Aorta (tissue), 5 donors: ENCODE results near the gene GRIFIN. TPM values are rescaled to one million over a fixed set of nuclear protein-coding genes. Genes with fewer than 3 reads are reported as not detected.

Experiments
- ATAC-seq: fragments of 200-7000 bp; cut with Tn5 transposase; one replicate; pipeline ENCODE4 v1.9.1; 2022; ENCODE audit warnings: moderate library complexity; ENCODE audit not compliant: low FRiP score
- DNase-seq, 2 donors: peaks; one replicate each; pipeline ENCODE4 v3.0.0-alpha.2; 2020
- H3K27ac ChIP-seq, 2 donors: one replicate each; pipeline ENCODE4 v1.5.1; 2013; ENCODE audit warnings: low read length in 2 of 2, mild to moderate bottlenecking in 2 of 2, moderate library complexity in 2 of 2, control low read depth in 1 of 2, inconsistent platforms in 1 of 2, low read depth in 1 of 2
- H3K27me3 ChIP-seq, 2 donors: one replicate each; pipeline ENCODE4 v1.6.1; 2013; ENCODE audit warnings: control low read depth in 1 of 2, low read length in 1 of 2, mild to moderate bottlenecking in 1 of 2, moderate library complexity in 1 of 2; ENCODE audit not compliant: insufficient read depth in 2 of 2, control insufficient read depth in 1 of 2
- H3K36me3 ChIP-seq, 2 donors: one replicate each; pipeline ENCODE4 v1.6.1; 2013; ENCODE audit warnings: control low read depth in 1 of 2, low read length in 1 of 2, mild to moderate bottlenecking in 1 of 2; ENCODE audit not compliant: insufficient read depth in 2 of 2, control insufficient read depth in 1 of 2
- H3K4me1 ChIP-seq, 2 donors: one replicate each; pipeline ENCODE4 v1.6.1; 2013; ENCODE audit warnings: low read length in 2 of 2, control low read depth in 1 of 2, mild to moderate bottlenecking in 1 of 2, moderate library complexity in 1 of 2; ENCODE audit not compliant: insufficient read depth in 2 of 2, control insufficient read depth in 1 of 2
- H3K4me3 ChIP-seq, 2 donors: one replicate each; pipeline ENCODE4 v1.5.1; 2013; ENCODE audit warnings: low read length in 2 of 2, control low read depth in 1 of 2, mild to moderate bottlenecking in 1 of 2
- H3K9me3 ChIP-seq: one replicate; pipeline ENCODE4 v1.6.1; 2013; ENCODE audit warnings: mild to moderate bottlenecking, low read length; ENCODE audit not compliant: control insufficient read depth
- WGBS, 2 donors: extraction: QIAGEN DNeasy Blood & Tissue Kit; methylation state at CpG; one replicate each; pipeline ENCODE4 v1.1.7; 2013; 5-methylcytosine and 5-hydroxymethylcytosine counted together
- intact Hi-C, 2 donors: fragments of 100-400 bp; cut with DNase I; formaldehyde crosslinking; loops; one replicate each; pipeline versions ENCODE4 v1.14.2 to v1.15.0; 2022
- polyA plus RNA-seq, 2 donors: library from polyadenylated mRNA; stranded (reverse); fragments of 200-250 nt; gene quantifications; one replicate each; pipeline ENCODE4 v1.2.3, GENCODE V29; 2013
- total RNA-seq, 2 donors: library from RNA; stranded (reverse); fragmentation: NEBNext Ultra II Directional; extraction: Animal tissue kit (Norgen Biotek cat#: 25700); gene quantifications; one replicate each; pipeline ENCODE4 v1.2.1, GENCODE V29; 2021
- donor health status: healthy with polysubstance abuse.
- donor health status: Bipolar disorder and iron deficiency.
- donor health status: DM: no; HTN: no; CAD: no.
- donor health status: DM: no; HTN: no; CAD: no.
- donor health status: DM: yes; HTN: yes; CAD: no.

GRIFIN gene
- total and polyA plus RNA-seq, 4 donors: not detected

DNA sequence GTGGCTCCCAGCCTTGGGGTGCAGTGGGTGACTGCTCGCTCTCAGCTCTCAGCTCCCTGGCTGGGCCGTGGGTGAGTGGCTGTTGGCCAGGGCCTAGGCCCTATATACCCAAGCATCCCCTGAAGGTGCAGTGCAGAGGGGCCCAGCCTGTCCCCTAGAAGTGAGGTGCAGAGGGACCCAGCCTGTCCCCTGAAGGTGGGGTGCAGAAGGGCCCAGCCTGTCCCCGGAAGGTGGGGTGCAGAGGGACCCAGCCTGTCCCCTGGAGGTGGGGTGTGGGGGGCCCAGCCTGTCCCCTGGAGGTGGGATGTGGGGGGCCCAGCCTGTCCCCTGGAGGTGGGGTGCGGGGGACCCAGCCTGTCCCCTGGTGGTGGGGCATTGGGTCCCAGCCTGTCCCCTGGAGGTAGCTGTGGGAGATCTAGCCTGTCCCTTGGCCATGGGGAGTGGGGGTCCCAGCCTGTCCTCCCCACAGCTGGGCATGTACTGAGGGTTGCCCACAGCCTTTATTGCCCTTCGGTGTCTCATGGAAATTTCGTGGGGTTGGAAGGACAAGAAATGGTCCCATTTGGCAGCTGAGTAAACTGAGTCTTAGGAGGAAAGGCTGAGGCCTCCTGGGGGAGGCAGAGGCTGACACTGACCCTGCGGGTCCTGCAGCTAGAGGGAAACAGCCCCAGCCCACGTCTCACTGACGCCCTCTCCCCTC, 25.9 kb upstream of the GRIFIN start:
- intact Hi-C loops: no loop called here

DNA sequence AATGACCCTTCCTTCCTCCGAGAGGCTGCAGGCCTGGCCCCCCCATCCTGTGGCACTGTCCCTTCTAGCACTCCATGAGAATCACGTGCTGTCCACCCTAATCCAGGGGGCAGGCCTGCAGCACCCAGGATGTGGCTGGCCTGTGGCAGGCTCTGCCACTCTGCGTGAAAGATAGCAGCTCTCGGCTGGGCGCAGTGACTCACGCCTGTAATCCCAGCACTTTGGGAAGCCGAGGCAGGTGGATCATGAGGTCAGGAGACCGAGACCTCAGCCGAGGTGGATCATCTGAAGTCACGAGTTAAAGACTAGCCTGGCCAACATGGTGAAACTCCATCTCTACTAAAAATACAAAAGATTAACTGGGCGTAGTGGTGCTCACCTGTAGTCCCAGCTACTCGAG, 24.5 kb upstream of the GRIFIN start:
- no peaks in the 10 kb centered on the region for H3K27me3 ChIP-seq
- H3K4me3 ChIP-seq: no peak overlapping the region
- H3K27ac ChIP-seq: no peak overlapping the region
- DNase-seq: no peak
- H3K36me3 ChIP-seq: no peaks in the 10 kb centered on the region
- no peaks in the 10 kb centered on the region for H3K9me3 ChIP-seq
- H3K4me1 ChIP-seq: no peaks in the 10 kb centered on the region
- intact Hi-C loops: no loop called here
- ATAC-seq: no peak
- 90 to 94% methylated on average over 12 of the region's 12 CpGs for WGBS, 2 donors

More for the DNA sequence above, 25.9 kb upstream of the GRIFIN start:
- ATAC-seq: no peak
- Histone ChIP-seq H3K9me3 (no peaks in the 10 kb centered on the region), H3K36me3 (no peaks in the 10 kb centered on the region), H3K4me1 (no peaks in the 10 kb centered on the region), H3K27ac (no peak overlapping the region), H3K27me3 (no peaks in the 10 kb centered on the region), H3K4me3 (no peak overlapping the region)
- DNase-seq: no peak
- WGBS, 2 donors: 85 to 86% methylated on average over 9 of the region's 9 CpGs

DNA sequence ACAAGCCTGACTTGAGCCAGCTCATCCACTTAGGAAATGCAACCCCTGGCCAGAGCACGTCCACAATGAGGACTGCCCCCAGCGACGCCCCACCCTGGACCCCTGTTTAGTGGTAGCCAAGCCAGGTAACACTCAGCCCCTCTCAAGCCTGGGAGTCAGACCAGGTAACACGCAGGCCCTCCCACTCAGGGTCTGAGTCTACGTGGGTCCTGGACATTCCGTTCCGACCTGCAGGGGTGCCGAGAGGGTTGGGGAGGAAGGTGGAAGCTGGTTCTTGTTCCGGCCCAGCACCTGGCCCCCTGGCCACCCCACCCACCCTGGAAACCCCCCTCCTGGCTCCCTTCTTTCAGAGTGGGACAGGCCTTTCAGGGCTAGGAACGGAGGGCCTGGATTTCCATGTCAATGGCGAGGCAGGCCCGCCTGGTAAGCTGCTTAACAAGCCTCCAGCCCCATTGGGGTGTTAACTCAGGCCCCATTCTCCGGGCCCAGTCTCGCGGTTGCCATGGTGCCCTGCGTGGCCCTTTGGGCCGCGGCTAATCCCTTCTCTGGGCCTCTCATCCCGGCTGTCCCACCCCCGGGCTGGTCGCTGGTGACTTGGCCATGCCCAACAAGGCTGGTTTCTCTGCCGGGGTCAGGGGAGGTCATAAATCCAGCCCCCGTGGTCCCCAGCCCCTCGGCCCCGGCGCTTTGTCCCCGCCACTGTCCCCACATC, 23.7 kb upstream of the GRIFIN start:
- no peak for ATAC-seq
- DNase-seq: no peak
- Histone ChIP-seq H3K4me3 (no peak overlapping the region), H3K36me3 (no peaks in the 10 kb centered on the region), H3K4me1 (no peaks in the 10 kb centered on the region), H3K9me3 (no peaks in the 10 kb centered on the region), H3K27me3 (no peaks in the 10 kb centered on the region), H3K27ac (no peak overlapping the region)
- intact Hi-C loops: no loop called here
- 90 to 92% methylated on average over 24 to 27 of the region's 27 CpGs for WGBS, 2 donors

DNA sequence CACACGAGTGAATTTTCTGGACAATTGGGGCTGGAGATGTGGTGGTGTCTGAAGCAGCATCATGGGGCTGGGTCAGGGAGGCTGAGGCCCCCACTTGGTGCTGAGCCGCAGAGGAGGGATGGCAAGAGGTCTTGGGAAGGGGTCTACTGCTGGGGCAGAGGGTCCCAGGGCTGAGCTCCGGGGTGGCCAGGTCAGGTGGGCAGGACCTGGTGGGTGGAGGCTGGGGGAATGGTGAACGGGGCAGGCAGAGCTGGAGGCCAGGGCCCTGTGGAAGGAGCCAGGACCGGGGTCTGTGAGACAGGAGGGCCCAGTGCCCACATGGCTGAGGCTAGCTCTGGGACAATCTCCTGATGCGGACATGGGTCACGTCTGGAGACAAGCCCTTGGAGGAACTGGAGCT, 23.0 kb upstream of the GRIFIN start:
- DNase-seq: no peak
- no peak for ATAC-seq
- Histone ChIP-seq H3K36me3 (no peaks in the 10 kb centered on the region), H3K27me3 (no peaks in the 10 kb centered on the region), H3K27ac (no peak overlapping the region), H3K9me3 (no peaks in the 10 kb centered on the region), H3K4me1 (no peaks in the 10 kb centered on the region), H3K4me3 (no peak overlapping the region)
- 84 to 89% methylated on average over 7 of the region's 7 CpGs for WGBS, 2 donors
- intact Hi-C loops: no loop called here

DNA sequence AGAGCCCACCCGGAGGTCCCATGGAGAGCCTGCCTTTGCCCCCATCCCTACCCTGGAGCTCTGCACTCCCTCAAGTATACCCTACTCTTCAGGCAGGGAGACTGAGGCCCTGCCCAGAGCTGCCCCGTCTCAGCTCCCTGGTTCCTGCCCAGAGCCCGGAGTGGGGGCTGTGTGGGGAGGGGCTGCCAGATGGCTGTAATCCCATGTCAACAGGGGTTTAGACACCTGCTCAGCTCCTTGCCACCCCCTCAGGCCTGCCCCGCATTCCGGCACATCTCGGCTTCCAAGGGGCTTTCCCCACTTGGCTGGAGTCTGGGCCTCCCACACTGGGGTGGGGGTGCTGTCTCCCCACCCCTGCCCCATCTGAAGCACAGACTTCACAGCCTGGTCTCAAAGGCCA, 22.5 kb upstream of the GRIFIN start:
- H3K27me3 ChIP-seq: no peaks in the 10 kb centered on the region
- DNase-seq (no peak), ATAC-seq (no peak)
- no peak overlapping the region for H3K4me3 ChIP-seq
- WGBS, 2 donors: 69 to 73% methylated on average over 6 of the region's 6 CpGs
- H3K9me3 ChIP-seq: no peaks in the 10 kb centered on the region
- no peaks in the 10 kb centered on the region for H3K4me1 ChIP-seq
- no peak overlapping the region for H3K27ac ChIP-seq
- intact Hi-C loops: no loop called here
- H3K36me3 ChIP-seq: no peaks in the 10 kb centered on the region

DNA sequence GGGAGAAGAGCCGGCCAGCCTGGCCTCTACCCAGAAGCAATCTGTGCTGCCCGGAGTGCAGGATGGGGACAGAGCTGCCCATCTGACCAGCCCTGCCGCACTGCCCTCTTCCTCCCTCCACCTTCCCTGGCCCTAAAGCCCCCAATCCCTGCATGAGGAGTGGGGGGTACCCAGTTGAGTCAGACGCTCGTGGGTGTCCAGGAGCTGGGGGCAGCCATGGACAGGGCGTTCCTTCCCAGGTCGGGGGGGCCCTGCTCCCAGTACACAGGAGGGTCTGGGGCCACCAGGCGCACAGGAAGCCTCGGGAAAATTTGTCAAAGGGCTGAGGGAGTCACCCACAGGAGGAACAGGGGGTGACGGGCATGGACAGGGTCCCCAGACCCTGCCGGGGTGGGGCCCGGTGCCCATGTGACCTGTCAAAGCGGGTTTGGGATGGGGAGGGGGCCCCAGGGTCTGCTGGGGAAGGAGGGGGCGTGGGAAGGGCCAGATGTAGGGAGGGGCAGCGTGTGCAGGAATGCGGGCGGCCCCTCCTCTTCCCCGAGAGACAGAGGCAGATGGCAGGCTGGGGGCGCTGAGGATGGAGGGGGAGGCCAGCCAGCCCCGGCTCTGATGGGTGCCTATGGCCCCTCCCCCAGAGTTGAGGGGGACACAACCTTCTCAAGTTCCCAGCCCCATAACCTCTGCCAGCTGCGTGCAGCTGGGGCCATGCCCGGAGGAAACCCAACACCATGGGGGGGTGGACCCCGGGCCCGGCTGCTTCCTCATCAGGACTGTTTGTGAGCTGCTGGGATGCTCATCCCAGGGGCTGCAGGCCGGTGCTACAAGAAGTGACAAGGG, 21.5 kb upstream of the GRIFIN start:
- no peaks in the 10 kb centered on the region for H3K36me3 ChIP-seq
- ATAC-seq (no peak), DNase-seq (no peak)
- no peaks in the 10 kb centered on the region for H3K4me1 ChIP-seq
- no peak overlapping the region for H3K4me3 ChIP-seq
- 47 to 51% methylated on average over 19 to 25 of the region's 25 CpGs for WGBS, 2 donors
- H3K27ac ChIP-seq: no peak overlapping the region
- H3K27me3 ChIP-seq: no peaks in the 10 kb centered on the region
- intact Hi-C loops: no loop called here
- H3K9me3 ChIP-seq: no peaks in the 10 kb centered on the region

DNA sequence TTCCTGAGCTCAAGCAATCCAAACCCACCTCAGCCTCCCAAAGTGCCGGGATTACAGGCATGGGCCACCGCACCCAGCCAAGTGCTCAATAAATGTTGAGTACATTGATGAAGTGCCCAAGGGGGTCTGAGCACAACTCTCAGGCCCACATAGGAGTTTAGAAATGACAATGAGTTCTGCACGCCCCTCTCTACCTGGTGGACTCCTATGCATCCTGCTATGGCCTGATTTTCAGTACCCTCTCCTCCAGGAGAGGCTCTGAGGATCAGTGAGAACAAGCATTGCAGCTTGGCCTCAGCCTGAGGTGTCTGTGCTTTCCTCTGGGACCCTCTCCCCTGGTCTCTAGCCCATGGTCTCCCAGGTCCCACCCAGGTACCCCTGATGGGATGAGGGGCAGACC, 20.9 kb upstream of the GRIFIN start:
- no peaks in the 10 kb centered on the region for H3K4me1 ChIP-seq
- 96 to 98% methylated on average over 3 of the region's 3 CpGs for WGBS, 2 donors
- H3K36me3 ChIP-seq: no peaks in the 10 kb centered on the region
- DNase-seq: no peak
- intact Hi-C loops: no loop called here
- no peaks in the 10 kb centered on the region for H3K9me3 ChIP-seq
- ATAC-seq: no peak
- no peak overlapping the region for H3K4me3 ChIP-seq
- H3K27me3 ChIP-seq: no peaks in the 10 kb centered on the region
- no peak overlapping the region for H3K27ac ChIP-seq

DNA sequence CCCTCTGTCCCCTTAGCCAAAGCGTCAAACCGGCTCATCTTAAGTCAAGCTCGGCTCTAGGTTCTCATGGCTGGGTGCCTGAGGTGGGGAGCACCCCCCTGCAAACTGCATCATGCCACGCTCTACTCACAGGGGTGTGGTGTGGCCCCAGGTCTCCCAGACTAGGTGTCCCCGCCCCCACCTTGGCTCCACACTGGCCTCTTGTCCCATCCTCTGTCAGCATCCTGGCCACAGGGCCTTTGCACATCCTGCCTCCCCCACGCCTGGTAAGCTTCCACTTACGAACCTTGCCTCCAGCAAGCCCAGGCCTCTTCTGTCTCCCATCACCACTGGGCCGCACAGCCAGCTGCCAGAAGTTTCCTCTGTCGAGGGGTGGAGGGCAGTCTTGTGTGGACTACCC, 20.2 kb upstream of the GRIFIN start:
- Histone ChIP-seq H3K27me3 (no peaks in the 10 kb centered on the region), H3K4me3 (no peak overlapping the region), H3K4me1 (no peaks in the 10 kb centered on the region), H3K36me3 (no peaks in the 10 kb centered on the region), H3K27ac (no peak overlapping the region), H3K9me3 (no peaks in the 10 kb centered on the region)
- 86 to 94% methylated on average over 9 of the region's 9 CpGs for WGBS, 2 donors
- DNase-seq: no peak
- intact Hi-C loops: no loop called here
- ATAC-seq: no peak
